Peyer's patch (tissue), 4 donors: Measurements from ENCODE around the gene VWA1. TPM values are rescaled to one million over a fixed set of nuclear protein-coding genes. Genes with fewer than 3 reads are reported as not detected.
"Not testable (repeated sequence)": the region's sequence is repeated elsewhere in the genome, so short reads cannot be mapped to it uniquely, and the experiment has no call there.

Experiments used
- DNase-seq, 3 donors: peaks; one replicate each; pipeline ENCODE4 v3.0.0-alpha.2; 2017 to 2019
- H3K27ac ChIP-seq, 4 donors: fragments of 200-600 bp; sonication (generic); one replicate each; pipeline ENCODE4 v1.5.1; 2016 to 2019
- H3K27me3 ChIP-seq, 2 donors: fragments of 200-600 bp; sonication (generic); one replicate each; pipeline ENCODE4 v1.5.1; 2019
- H3K36me3 ChIP-seq, 3 donors: fragments of 200-600 bp; sonication (generic); one replicate each; pipeline ENCODE4 v1.5.1; 2016 to 2019
- H3K4me1 ChIP-seq, 4 donors: fragments of 200-600 bp; sonication (generic); one replicate each; pipeline ENCODE4 v1.5.1; 2016 to 2019
- H3K4me3 ChIP-seq, 4 donors: fragments of 200-600 bp; sonication (generic); 1 replicate in 3 of 4; 2 replicates in 1 of 4; pipeline ENCODE4 v1.5.1; 2016 to 2019; ENCODE audit warnings: mild to moderate bottlenecking in 1 of 4
- H3K9me3 ChIP-seq, 4 donors: fragments of 200-600 bp; sonication (generic); one replicate each; pipeline ENCODE4 v1.5.1; 2016 to 2019; ENCODE audit warnings: mild to moderate bottlenecking in 1 of 4
- CTCF ChIP-seq, 6 experiments: fragments of 450-650 bp in 4 of 6; fragments of 200-600 bp in 2 of 6; sonication (generic) in 1 of 6; IDR thresholded peaks; one replicate each; pipeline ENCODE4 v1.5.1; 2017 to 2019; ENCODE audit warnings: antibody characterized with exemption in 6 of 6, mild to moderate bottlenecking in 3 of 6, moderate library complexity in 1 of 6
- POLR2A ChIP-seq, 2 donors: fragments of 450-650 bp; IDR thresholded peaks; one replicate each; pipeline ENCODE4 v1.5.1; 2017; ENCODE audit warnings: antibody characterized with exemption in 2 of 2, mild to moderate bottlenecking in 2 of 2, moderate library complexity in 2 of 2
- total RNA-seq, 4 donors: library from RNA; depleted of rRNA; stranded (reverse); fragments of >200 nt; gene quantifications; one replicate each; pipeline ENCODE4 v1.1.0, GENCODE V29; 2016

VWA1 gene
- total RNA-seq, 4 donors from 2014 or later = 3.2 to 14.0 (median 6.7) TPM

- no peaks in the 10 kb centered on the region for H3K36me3 ChIP-seq
- peaks cover 0 to 22% (median 0%) of the 10 kb centered on the region in 4 donors for H3K4me1 ChIP-seq
- DNase-seq = no peak
- H3K27ac ChIP-seq = no peak overlapping the region
- no peak overlapping the region for H3K4me3 ChIP-seq
- H3K9me3 ChIP-seq = no peaks in the 10 kb centered on the region
- no peak for TF ChIP-seq CTCF (IDR thresholded peaks at IDR 0.05)
- no peak for TF ChIP-seq POLR2A (IDR thresholded peaks at IDR 0.05)
- no peaks in the 10 kb centered on the region for H3K27me3 ChIP-seq
These were observed 6.7 kb downstream of the VWA1 start for GRCh38 chr1:1442069-1442770.

GRCh38 chr1:1446631-1447030 lies 11.1 kb downstream of the VWA1 start:
- not testable (repeated sequence) for H3K27ac ChIP-seq, DNase-seq, H3K27me3 ChIP-seq, H3K4me1 ChIP-seq, H3K4me3 ChIP-seq, H3K36me3 ChIP-seq, H3K9me3 ChIP-seq

- H3K27ac ChIP-seq = no peak within 1 kb of the TSS
- H3K4me3 ChIP-seq = no peak within 1 kb of the TSS
- no peaks in the 10 kb centered on the region for H3K4me1 ChIP-seq
- H3K27me3 ChIP-seq = no peaks in the 10 kb centered on the region
- TF ChIP-seq POLR2A (IDR thresholded peaks at IDR 0.05) (no peak), CTCF (IDR thresholded peaks at IDR 0.05) (no peak)
- H3K9me3 ChIP-seq = no peaks in the 10 kb centered on the region
- no peaks in the 10 kb centered on the region for H3K36me3 ChIP-seq
- DNase-seq = no peak
These were observed 13.7 kb downstream of the VWA1 start, which contains the start of gene ATAD3C for GRCh38 chr1:1449099-1449739. Gene ATAD3C (plus strand): TSS chr1:1449689. CDS start chr1:1450684, 995 bp downstream.

- not testable (repeated sequence) for H3K4me1 ChIP-seq, DNase-seq, H3K27ac ChIP-seq
These were observed 15.1 kb downstream of the VWA1 start for GRCh38 chr1:1450616-1451015.

GRCh38 chr1:1451696-1452364 lies 16.3 kb downstream of the VWA1 start:
- no peak for DNase-seq
- no peak for TF ChIP-seq CTCF (IDR thresholded peaks at IDR 0.05)
- no peak for TF ChIP-seq POLR2A (IDR thresholded peaks at IDR 0.05)
- no peaks in the 10 kb centered on the region for H3K27me3 ChIP-seq

More at GRCh38 chr1:1450616-1451015, 15.1 kb downstream of the VWA1 start:
- H3K9me3 ChIP-seq, H3K36me3 ChIP-seq, H3K27me3 ChIP-seq, H3K4me3 ChIP-seq: not testable (repeated sequence)

GRCh38 chr1:1452365-1452739 lies 16.9 kb downstream of the VWA1 start:
- H3K27me3 ChIP-seq, DNase-seq, H3K27ac ChIP-seq, H3K36me3 ChIP-seq, H3K4me1 ChIP-seq, H3K4me3 ChIP-seq, H3K9me3 ChIP-seq: not testable (repeated sequence)

More at GRCh38 chr1:1451696-1452364, 16.3 kb downstream of the VWA1 start:
- Histone ChIP-seq H3K36me3 (no peaks in the 10 kb centered on the region), H3K4me3 (no peak overlapping the region), H3K4me1 (no peaks in the 10 kb centered on the region), H3K27ac (no peak overlapping the region), H3K9me3 (no peaks in the 10 kb centered on the region)

- Histone ChIP-seq H3K9me3 (no peaks in the 10 kb centered on the region), H3K4me1 (no peaks in the 10 kb centered on the region)
- DNase-seq = no peak
These were observed 17.4 kb downstream of the VWA1 start for GRCh38 chr1:1452882-1453281.

GRCh38 chr1:1454286-1455056 lies 19.0 kb downstream of the VWA1 start:
- H3K27me3 ChIP-seq, H3K9me3 ChIP-seq, DNase-seq, H3K27ac ChIP-seq, H3K36me3 ChIP-seq, H3K4me1 ChIP-seq, H3K4me3 ChIP-seq: not testable (repeated sequence)

More at GRCh38 chr1:1452882-1453281, 17.4 kb downstream of the VWA1 start:
- Histone ChIP-seq H3K4me3 (no peak overlapping the region), H3K36me3 (no peaks in the 10 kb centered on the region), H3K27ac (no peak overlapping the region), H3K27me3 (no peaks in the 10 kb centered on the region)
- TF ChIP-seq POLR2A (IDR thresholded peaks at IDR 0.05) = no peak
- no peak for TF ChIP-seq CTCF (IDR thresholded peaks at IDR 0.05)
